ENCODE measurements around the gene RBL2.

DNA sequence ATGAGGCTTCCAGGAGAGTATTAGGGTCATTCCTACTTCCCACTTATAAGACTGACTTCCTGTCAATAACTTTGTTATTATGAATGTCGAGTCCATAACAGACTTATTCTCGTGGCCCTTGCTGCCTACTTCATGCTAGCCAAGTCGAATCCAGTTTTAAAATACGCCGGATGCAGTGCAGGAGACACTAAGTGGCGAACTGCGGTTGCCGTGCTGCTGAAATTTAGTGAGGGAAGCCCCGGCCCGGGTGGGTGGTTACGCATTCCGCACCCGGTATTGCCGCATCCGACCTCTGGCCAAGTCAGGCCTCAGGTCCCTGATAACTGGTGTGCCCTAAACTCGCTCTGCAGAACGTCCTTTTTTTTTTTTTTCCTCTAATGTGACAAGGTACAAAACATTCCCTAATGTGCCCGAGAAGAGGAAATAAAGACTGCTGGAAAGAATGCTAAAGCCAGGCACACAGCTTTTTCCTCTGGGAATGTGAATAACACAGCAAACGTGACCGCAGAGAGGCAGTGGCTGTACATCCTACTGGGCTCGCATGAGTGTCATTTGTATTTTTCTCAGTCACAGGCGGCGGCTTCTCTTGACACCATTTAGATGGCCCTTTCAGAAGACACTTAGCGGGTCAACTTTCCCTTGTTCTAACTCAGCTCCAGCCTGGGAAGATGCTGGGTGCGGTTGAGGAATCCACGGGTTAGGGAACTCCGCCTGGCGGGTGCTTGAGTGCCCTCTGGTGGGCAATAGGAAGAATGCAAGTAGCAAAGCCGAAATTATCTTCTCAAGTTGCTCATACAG lies 75.8 kb downstream of the RBL2 start:
- TF ChIP-seq POLR2A (IDR thresholded peaks at IDR 0.05), result no peak
- TF ChIP-seq CTCF (IDR thresholded peaks at IDR 0.05), result peak; percentile 62 to 94 (median 73)
- TF ChIP-seq EP300 (IDR thresholded peaks at IDR 0.05), result no peak

Data from ovary (tissue), 3 donors.